Measurements from ENCODE around the gene RABL2A. TPM values are rescaled to one million over a fixed set of nuclear protein-coding genes. Genes with fewer than 3 reads are reported as not detected.
"Not testable (repeated sequence)": the region's sequence is repeated elsewhere in the genome, so short reads cannot be mapped to it uniquely, and the experiment has no call there.

The RABL2A gene
- total RNA-seq, 2 experiments from 2014 or later, result 11.8 TPM

DNA sequence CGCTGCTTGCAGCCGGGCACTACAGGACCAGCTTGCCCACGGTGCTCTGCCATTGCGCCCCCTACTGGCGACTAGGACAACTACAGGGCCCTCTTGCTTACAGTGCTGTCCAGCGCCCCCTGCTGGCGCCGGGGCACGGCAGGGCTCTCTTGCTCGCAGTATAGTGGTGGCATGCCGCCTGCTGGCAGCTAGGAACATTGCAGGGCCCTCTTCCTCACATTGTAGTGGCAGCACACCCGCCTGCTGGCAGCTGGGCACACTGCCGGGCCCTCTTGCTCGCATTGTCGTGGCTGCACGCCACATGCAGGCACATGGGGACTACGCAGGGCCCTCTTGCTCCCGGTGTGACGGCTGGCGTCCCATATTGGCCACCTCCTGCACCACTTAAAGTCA lies 23.0 kb upstream of the RABL2A start:
- intact Hi-C loops (cut with micrococcal nuclease), result loop anchor here (5.0 kb wide), 1 partner anchor 88 kb away; no protein-coding TSS in a partner anchor
- ChIA-PET POLR2A (interaction anchor here (1.5 kb wide), 1 partner anchor 96 kb away, joined by 3 read pairs; no protein-coding TSS in a partner anchor), CTCF (interaction anchor here (0.6 to 2.4 kb wide), 12 partner anchors 69 to 384 kb away, joined by 3 to 16 read pairs (median 3); partner anchors contain the start of gene SLC35F5)
- peak overlapping the region; percentile 98 for H3K27ac Mint-ChIP-seq
- ATAC-seq (peak; percentile 28), DNase-seq (peak; percentile 96)
- not testable (repeated sequence) for H3K9me3 Mint-ChIP-seq; H3K36me3 Mint-ChIP-seq (ENCODE audit: low read depth); H3K4me1 Mint-ChIP-seq (ENCODE audit: low read depth); H3K27me3 Mint-ChIP-seq
- TF ChIP-seq, protein P1, sequence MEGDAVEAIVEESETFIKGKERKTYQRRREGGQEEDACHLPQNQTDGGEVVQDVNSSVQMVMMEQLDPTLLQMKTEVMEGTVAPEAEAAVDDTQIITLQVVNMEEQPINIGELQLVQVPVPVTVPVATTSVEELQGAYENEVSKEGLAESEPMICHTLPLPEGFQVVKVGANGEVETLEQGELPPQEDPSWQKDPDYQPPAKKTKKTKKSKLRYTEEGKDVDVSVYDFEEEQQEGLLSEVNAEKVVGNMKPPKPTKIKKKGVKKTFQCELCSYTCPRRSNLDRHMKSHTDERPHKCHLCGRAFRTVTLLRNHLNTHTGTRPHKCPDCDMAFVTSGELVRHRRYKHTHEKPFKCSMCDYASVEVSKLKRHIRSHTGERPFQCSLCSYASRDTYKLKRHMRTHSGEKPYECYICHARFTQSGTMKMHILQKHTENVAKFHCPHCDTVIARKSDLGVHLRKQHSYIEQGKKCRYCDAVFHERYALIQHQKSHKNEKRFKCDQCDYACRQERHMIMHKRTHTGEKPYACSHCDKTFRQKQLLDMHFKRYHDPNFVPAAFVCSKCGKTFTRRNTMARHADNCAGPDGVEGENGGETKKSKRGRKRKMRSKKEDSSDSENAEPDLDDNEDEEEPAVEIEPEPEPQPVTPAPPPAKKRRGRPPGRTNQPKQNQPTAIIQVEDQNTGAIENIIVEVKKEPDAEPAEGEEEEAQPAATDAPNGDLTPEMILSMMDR (IDR thresholded peaks at IDR 0.05), result peak; percentile 100
- H3K4me3 Mint-ChIP-seq, result peak overlapping the region; percentile 92

DNA sequence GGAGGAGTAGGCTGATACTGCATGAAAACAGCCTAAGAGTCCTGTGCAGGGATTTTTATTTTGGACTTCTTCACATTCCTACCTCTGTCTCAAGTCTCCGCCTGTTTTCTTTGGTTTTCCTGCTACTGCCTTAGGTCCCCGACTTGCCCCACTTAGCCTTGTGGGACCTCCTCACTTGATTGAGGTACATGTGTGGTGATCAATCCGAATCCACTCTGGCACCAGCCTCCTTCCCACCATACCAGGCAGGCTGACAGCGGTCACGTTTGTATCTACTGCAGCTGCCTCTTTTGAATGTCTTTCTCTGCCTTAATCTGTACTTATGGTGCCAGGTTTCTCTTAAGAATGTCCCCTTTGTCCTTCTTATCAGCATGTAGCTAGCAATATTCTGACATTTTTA lies 22.4 kb upstream of the RABL2A start:
- not testable (repeated sequence) for H3K36me3 Mint-ChIP-seq (ENCODE audit: low read depth); DNase-seq; H3K4me3 Mint-ChIP-seq; H3K9me3 Mint-ChIP-seq; ATAC-seq; H3K27me3 Mint-ChIP-seq; H3K4me1 Mint-ChIP-seq (ENCODE audit: low read depth)
- POLR2A ChIA-PET, result interaction anchor here (1.5 kb wide), 1 partner anchor 96 kb away, joined by 3 read pairs; no protein-coding TSS in a partner anchor
- intact Hi-C loops (cut with micrococcal nuclease), result loop anchor here (5.0 kb wide), 1 partner anchor 88 kb away; no protein-coding TSS in a partner anchor
- CTCF ChIA-PET, result interaction anchor here (0.6 to 2.4 kb wide), 12 partner anchors 69 to 383 kb away, joined by 3 to 16 read pairs (median 3); partner anchors contain the start of gene SLC35F5
- H3K27ac Mint-ChIP-seq, result peak overlapping the region; percentile 98

- H3K27me3 Mint-ChIP-seq; POLR2A ChIA-PET; H3K4me3 Mint-ChIP-seq; intact Hi-C loops (cut with micrococcal nuclease); H3K27ac Mint-ChIP-seq; ATAC-seq; DNase-seq; H3K4me1 Mint-ChIP-seq (ENCODE audit: low read depth); H3K36me3 Mint-ChIP-seq (ENCODE audit: low read depth); H3K9me3 Mint-ChIP-seq: not testable (repeated sequence)
- CTCF ChIA-PET, result interaction anchor here (0.6 kb wide), 1 partner anchor 94 kb away, joined by 3 read pairs; no protein-coding TSS in a partner anchor
These were observed 21.0 kb upstream of the RABL2A start for GRCh38 chr2:113606036-113606435.

DNA sequence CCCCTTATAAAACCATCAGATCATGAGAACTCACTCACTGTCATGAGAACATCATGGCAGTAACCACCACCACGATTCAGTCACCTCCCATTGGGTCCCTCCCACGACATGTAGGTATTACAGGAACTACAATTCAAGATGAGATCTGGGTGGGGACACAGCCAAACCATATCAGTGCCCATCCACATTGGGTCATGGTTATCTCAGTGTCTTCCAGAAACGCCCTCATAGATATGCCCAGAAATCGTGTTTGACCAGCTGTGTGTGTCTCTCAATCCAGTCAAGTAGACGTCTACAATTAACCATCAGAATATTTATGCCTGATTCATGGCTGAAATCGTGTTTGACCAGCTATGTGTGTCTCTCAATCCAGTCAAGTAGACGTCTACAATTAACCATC lies 17.2 kb upstream of the RABL2A start:
- DNase-seq; H3K9me3 Mint-ChIP-seq; POLR2A ChIA-PET; ATAC-seq; intact Hi-C loops (cut with micrococcal nuclease); H3K27ac Mint-ChIP-seq; H3K4me1 Mint-ChIP-seq (ENCODE audit: low read depth); H3K36me3 Mint-ChIP-seq (ENCODE audit: low read depth); H3K27me3 Mint-ChIP-seq; H3K4me3 Mint-ChIP-seq: not testable (repeated sequence)
- CTCF ChIA-PET, result interaction anchor here (0.7 kb wide), 1 partner anchor 112 kb away, joined by 3 read pairs; no protein-coding TSS in a partner anchor

GRCh38 chr2:113621002-113621401 lies 6.1 kb upstream of the RABL2A start:
- H3K9me3 Mint-ChIP-seq; H3K4me3 Mint-ChIP-seq; H3K27ac Mint-ChIP-seq; H3K27me3 Mint-ChIP-seq; ATAC-seq; DNase-seq; H3K36me3 Mint-ChIP-seq (ENCODE audit: low read depth); H3K4me1 Mint-ChIP-seq (ENCODE audit: low read depth); intact Hi-C loops (cut with micrococcal nuclease); CTCF ChIA-PET; POLR2A ChIA-PET: not testable (repeated sequence)

GRCh38 chr2:113625906-113626305 lies 1.2 kb upstream of the RABL2A start:
- intact Hi-C loops (cut with micrococcal nuclease); POLR2A ChIA-PET; ATAC-seq; H3K36me3 Mint-ChIP-seq (ENCODE audit: low read depth); H3K27ac Mint-ChIP-seq; H3K9me3 Mint-ChIP-seq; H3K27me3 Mint-ChIP-seq; CTCF ChIA-PET; DNase-seq: not testable (repeated sequence)
- Mint-ChIP-seq H3K4me1 (ENCODE audit: low read depth) (peaks cover 14% of the 10 kb centered on the region), H3K4me3 (peak overlapping the region; percentile 33)

- H3K27ac Mint-ChIP-seq; H3K9me3 Mint-ChIP-seq; intact Hi-C loops (cut with micrococcal nuclease); DNase-seq; H3K4me3 Mint-ChIP-seq; CTCF ChIA-PET; H3K27me3 Mint-ChIP-seq; H3K4me1 Mint-ChIP-seq (ENCODE audit: low read depth); H3K36me3 Mint-ChIP-seq (ENCODE audit: low read depth); ATAC-seq; POLR2A ChIA-PET: not testable (repeated sequence)
These were observed 5.8 kb downstream of the RABL2A start for GRCh38 chr2:113632849-113633345.

- H3K27ac Mint-ChIP-seq; ATAC-seq; intact Hi-C loops (cut with micrococcal nuclease); H3K9me3 Mint-ChIP-seq; H3K27me3 Mint-ChIP-seq; H3K4me1 Mint-ChIP-seq (ENCODE audit: low read depth); CTCF ChIA-PET; DNase-seq; H3K36me3 Mint-ChIP-seq (ENCODE audit: low read depth); POLR2A ChIA-PET; H3K4me3 Mint-ChIP-seq: not testable (repeated sequence)
These were observed 8.3 kb downstream of the RABL2A start for GRCh38 chr2:113635358-113635757.

- DNase-seq; H3K27ac Mint-ChIP-seq; H3K4me3 Mint-ChIP-seq; ATAC-seq; POLR2A ChIA-PET; CTCF ChIA-PET; H3K27me3 Mint-ChIP-seq; H3K36me3 Mint-ChIP-seq (ENCODE audit: low read depth); intact Hi-C loops (cut with micrococcal nuclease); H3K9me3 Mint-ChIP-seq; H3K4me1 Mint-ChIP-seq (ENCODE audit: low read depth): not testable (repeated sequence)
These were observed 9.2 kb downstream of the RABL2A start for GRCh38 chr2:113636226-113636625.

GRCh38 chr2:113638084-113638483 lies 11.0 kb downstream of the RABL2A start:
- intact Hi-C loops (cut with micrococcal nuclease); H3K27me3 Mint-ChIP-seq; H3K27ac Mint-ChIP-seq; DNase-seq; H3K36me3 Mint-ChIP-seq (ENCODE audit: low read depth); H3K9me3 Mint-ChIP-seq; H3K4me1 Mint-ChIP-seq (ENCODE audit: low read depth); POLR2A ChIA-PET; CTCF ChIA-PET; ATAC-seq; H3K4me3 Mint-ChIP-seq: not testable (repeated sequence)

DNA sequence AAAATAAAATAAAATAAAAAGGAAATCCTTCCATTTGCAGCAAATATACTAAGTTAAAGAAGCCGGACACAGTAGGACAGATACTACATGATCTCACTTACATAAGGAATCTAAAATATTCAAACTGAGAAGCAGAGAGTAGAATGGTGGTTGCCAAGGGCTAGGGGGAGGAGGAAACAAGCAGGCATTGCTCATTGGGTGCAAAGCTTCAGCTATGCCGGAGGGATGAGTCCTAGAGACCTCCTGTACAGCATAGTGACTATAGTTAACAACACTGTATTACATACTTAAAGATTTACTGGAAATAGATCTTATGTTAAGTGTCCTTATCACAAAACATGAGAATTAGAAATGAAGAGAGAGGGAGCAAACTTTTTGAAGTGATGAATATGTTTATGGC lies 19.2 kb downstream of the RABL2A start:
- POLR2A ChIA-PET; ATAC-seq; H3K27me3 Mint-ChIP-seq; DNase-seq; CTCF ChIA-PET; H3K27ac Mint-ChIP-seq; H3K4me1 Mint-ChIP-seq (ENCODE audit: low read depth); H3K9me3 Mint-ChIP-seq; H3K4me3 Mint-ChIP-seq; H3K36me3 Mint-ChIP-seq (ENCODE audit: low read depth); intact Hi-C loops (cut with micrococcal nuclease): not testable (repeated sequence)
